HepG2 (cell line): ENCODE data around the gene TJP1. TPM values are rescaled to one million over a fixed set of nuclear protein-coding genes. Genes with fewer than 3 reads are reported as not detected.

Source experiments
- ATAC-seq: fragments of 200-7000 bp; cut with Tn5 transposase; 3 replicates; pipeline ENCODE4 v1.9.1; 2020; ENCODE audit warnings: mild to moderate bottlenecking, moderate library complexity
- BruUV-seq: library from RNA; stranded (reverse); fragments of 400-500 nt; replicated peaks from 2 replicates; lab custom pipeline; 2021; lab: Mats Ljungman, UMichigan
- CTCF ChIA-PET: fragments of 300-600 bp; formaldehyde crosslinking; extraction: SDS; loops from one replicate; lab custom pipeline; 2021; ENCODE audit warnings: low total read pairs, inconsistent platforms, low intra/inter-chr PET ratio; lab: Yijun Ruan, JAX
- POLR2A ChIA-PET: fragments of 350-600 bp; sonication (Branson Sonifier 250); formaldehyde crosslinking; loops from one replicate; lab custom pipeline; 2020; ENCODE audit warnings: antibody characterized with exemption, inconsistent platforms; lab: Yijun Ruan, JAX
- DNase-seq: peaks from one replicate; pipeline ENCODE4 v3.0.0-alpha.2; 2015; ENCODE audit warnings: low spot score
- FAIRE-seq: peaks from 3 replicates; lab custom pipeline; 2011; peaks lifted over from hg19 to GRCh38; lab: Jason Lieb, UNC
- H2AFZ ChIP-seq: one replicate; pipeline ENCODE4 v1.6.1; 2011; ENCODE audit warnings: low read length, inconsistent platforms
- H3K27ac ChIP-seq: fragments of 300-600 bp; 3 replicates; pipeline ENCODE4 v1.8.0; 2011; ENCODE audit warnings: mixed run types, mild to moderate bottlenecking, mixed read lengths, low read length, inconsistent platforms; ENCODE audit not compliant: insufficient read depth; ENCODE audit errors: extremely low read length
- H3K27me3 ChIP-seq, 2 experiments: fragments of 200-600 bp in 1 of 2; 2 replicates in 1 of 2; 3 replicates in 1 of 2; pipeline versions ENCODE4 v1.6.0 to v1.8.0; 2011; ENCODE audit warnings: low read length in 2 of 2, mild to moderate bottlenecking in 2 of 2, moderate library complexity in 2 of 2, inconsistent platforms in 1 of 2; ENCODE audit not compliant: insufficient read depth in 2 of 2, control insufficient read depth in 1 of 2
- H3K36me3 ChIP-seq, 2 experiments: fragments of 200-600 bp in 1 of 2; replicated peaks in 1 of 2; 2 replicates in 1 of 2; 3 replicates in 1 of 2; pipeline versions ENCODE4 v1.5.1 to v1.8.0; 2011; ENCODE audit warnings: low read length in 2 of 2, inconsistent platforms in 1 of 2; ENCODE audit not compliant: insufficient read depth in 2 of 2, control insufficient read depth in 1 of 2
- H3K4me1 ChIP-seq: 2 replicates; pipeline ENCODE4 v1.5.1; 2012; ENCODE audit warnings: low read length, inconsistent platforms; ENCODE audit not compliant: insufficient read depth
- H3K4me2 ChIP-seq: 2 replicates; pipeline ENCODE4 v1.6.0; 2011; ENCODE audit warnings: low read depth, low read length, inconsistent platforms
- H3K4me3 ChIP-seq, 3 experiments: fragments of 200-600 bp in 1 of 3; sonication (generic), shearing (Covaris generic) in 1 of 3; replicated peaks in 1 of 3; 2 replicates each; pipeline ENCODE4 v1.5.1; 2011 to 2016; ENCODE audit warnings: low read length in 3 of 3, inconsistent platforms in 2 of 3, low read depth in 2 of 3, mild to moderate bottlenecking in 2 of 3, control low read depth in 1 of 3, mixed read lengths in 1 of 3; ENCODE audit not compliant: insufficient read depth in 1 of 3
- H3K79me2 ChIP-seq: one replicate; pipeline ENCODE4 v1.6.1; 2011; ENCODE audit warnings: low read length, inconsistent platforms; ENCODE audit not compliant: insufficient read depth
- H3K9ac ChIP-seq: 2 replicates; pipeline ENCODE4 v1.6.0; 2011; ENCODE audit warnings: mild to moderate bottlenecking, low read depth, low read length, inconsistent platforms; ENCODE audit not compliant: insufficient read depth
- H3K9me3 ChIP-seq: 2 replicates; pipeline ENCODE4 v1.5.1; 2012; ENCODE audit warnings: mild to moderate bottlenecking, low read length
- H4K20me1 ChIP-seq: 2 replicates; pipeline ENCODE4 v1.6.0; 2011; ENCODE audit warnings: inconsistent platforms, mild to moderate bottlenecking, low read length, moderate library complexity; ENCODE audit not compliant: insufficient read depth
- CHCHD3 ChIP-seq: sonication (generic); formaldehyde crosslinking; IDR thresholded peaks from 2 replicates; pipeline ENCODE4 v1.8.0; 2022; ENCODE audit warnings: mild to moderate bottlenecking, missing genetic modification reagents, moderate library complexity
- GABPA ChIP-seq, 2 experiments: IDR thresholded peaks; 2 replicates each; pipeline ENCODE4 v1.6.1; 2011 to 2016; ENCODE audit warnings: low read depth in 2 of 2, low read length in 1 of 2, missing biosample characterization in 1 of 2, missing genetic modification characterization in 1 of 2
- POLR2G ChIP-seq: fragments of 200-400 bp; formaldehyde crosslinking; IDR thresholded peaks from 2 replicates; pipeline ENCODE4 v1.6.1; 2018; ENCODE audit warnings: mild to moderate bottlenecking, low read depth, low read length, moderate library complexity
- REPIN1 ChIP-seq: sonication (generic); formaldehyde crosslinking; IDR thresholded peaks from 2 replicates; pipeline ENCODE4 v1.8.0; 2022; ENCODE audit warnings: missing genetic modification reagents, low read depth, mild to moderate bottlenecking, borderline replicate concordance
- SNAPC2 ChIP-seq: sonication (generic); formaldehyde crosslinking; IDR thresholded peaks from 2 replicates; pipeline ENCODE4 v1.8.1; 2022; ENCODE audit warnings: mild to moderate bottlenecking, missing genetic modification reagents
- SNRNP70 ChIP-seq: fragments of 200-400 bp; formaldehyde crosslinking; IDR thresholded peaks from 2 replicates; pipeline ENCODE4 v1.6.1; 2017; ENCODE audit warnings: mild to moderate bottlenecking, low read depth, low read length, moderate library complexity
- TMF1 ChIP-seq: sonication (generic); formaldehyde crosslinking; IDR thresholded peaks from 2 replicates; pipeline ENCODE4 v1.8.1; 2022; ENCODE audit warnings: low read depth, missing genetic modification reagents
- TOE1 ChIP-seq: sonication (generic); formaldehyde crosslinking; IDR thresholded peaks from 2 replicates; pipeline ENCODE4 v1.4.0; 2020; ENCODE audit warnings: mild to moderate bottlenecking, missing genetic modification reagents
- ZFP41 ChIP-seq: sonication (generic); formaldehyde crosslinking; IDR thresholded peaks from 2 replicates; pipeline ENCODE4 v1.4.0; 2020; ENCODE audit warnings: mild to moderate bottlenecking, missing genetic modification reagents, borderline replicate concordance
- ZKSCAN1 ChIP-seq: fragments of 150-350 bp; IDR thresholded peaks from 2 replicates; pipeline ENCODE4 v1.6.1; 2014; ENCODE audit warnings: low read length
- ZNF12 ChIP-seq: sonication (generic); formaldehyde crosslinking; IDR thresholded peaks from 2 replicates; pipeline ENCODE4 v1.5.0; 2020; ENCODE audit warnings: missing genetic modification reagents
- ZNF235 ChIP-seq: sonication (generic); formaldehyde crosslinking; IDR thresholded peaks from 2 replicates; pipeline ENCODE4 v1.8.1; 2023; ENCODE audit warnings: mild to moderate bottlenecking, missing genetic modification reagents, borderline replicate concordance
- ZNF335 ChIP-seq: sonication (generic); formaldehyde crosslinking; IDR thresholded peaks from 2 replicates; pipeline ENCODE4 v1.4.0; 2020; ENCODE audit warnings: missing genetic modification reagents
- WGBS: methylation state at CpG from one replicate; pipeline ENCODE4 v1.1.6; 2017; ENCODE audit warnings: low lambda C conversion rate; 5-methylcytosine and 5-hydroxymethylcytosine counted together
- in situ Hi-C: cut with HindIII; loops from 2 replicates; pipeline ENCODE4 v1.10.0; 2017; ENCODE audit warnings: low pct_unique_long_range_greater_than_20kb; ENCODE audit not compliant: extremely low pct_ligation_motif_present
- intact Hi-C: fragments of 100-400 bp; cut with micrococcal nuclease; formaldehyde crosslinking; loops from one replicate; pipeline ENCODE4 v1.10.0; 2022; ENCODE audit not compliant: unreplicated experiment
- polyA plus RNA-seq, 8 experiments: library from polyadenylated mRNA; depleted of rRNA in 3 of 8; stranded (reverse) in 7 of 8; unstranded in 1 of 8; fragments of >200 nt; fragmentation: Illumina TruSeq in 4 of 8; extraction: Trizol in 4 of 8; gene quantifications; 2 replicates each; pipeline versions ENCODE4 v1.2.1 to v1.2.3, GENCODE V29; 2011 to 2016; ENCODE audit warnings: low read depth in 4 of 8, missing spikeins in 1 of 8, mixed read lengths in 1 of 8; ENCODE audit not compliant: insufficient read depth in 1 of 8
- total RNA-seq, 5 experiments: library from RNA; depleted of rRNA; stranded (reverse); fragments of >200 nt; fragmentation: Illumina TruSeq; extraction: Trizol; gene quantifications; 2 replicates each; pipeline ENCODE4 v1.2.3, GENCODE V29; 2016; ENCODE audit warnings: low read depth in 1 of 5

Gene TJP1
- total and polyA plus RNA-seq, 2 of the 13 experiments (the other 11 are each of a cell fraction or from before 2014, with no cell fraction given), result 25.9 to 27.1 TPM

- TF ChIP-seq ZFP41 (CRISPR knock-in tag) (no peak), ZNF12 (CRISPR knock-in tag) (no peak), CHCHD3 (CRISPR knock-in tag) (no peak)
- BruUV-seq, result no TSS peak
- Histone ChIP-seq H3K4me2 (no peak overlapping the region), H3K9ac (no peak overlapping the region), H3K9me3 (no peaks in the 10 kb centered on the region), H2AFZ (no peak overlapping the region), H3K27ac (no peak overlapping the region), H3K36me3 (peaks cover 4 to 18% of the 10 kb centered on the region in 2 experiments; a peak in 4 of 5 replicates), H3K4me1 (peaks cover 26% of the 10 kb centered on the region), H3K79me2 (peaks cover 26% of the 10 kb centered on the region), H3K27me3 (no peaks in the 10 kb centered on the region), H3K4me3 (no peak overlapping the region), H4K20me1 (peaks cover 7% of the 10 kb centered on the region; the same call in 1 of the 2 replicates)
- ATAC-seq, result no peak
- no peak for FAIRE-seq
- POLR2A ChIA-PET, result no interaction called here
- in situ Hi-C loops, result no loop called here
- no peak for DNase-seq
- 97% methylated on average over 4 of the region's 4 CpGs for WGBS
- intact Hi-C loops, result no loop called here
- CTCF ChIA-PET, result no interaction called here
Observed at GRCh38 chr15:29773000-29773399, 49.3 kb downstream of the TJP1 start.

GRCh38 chr15:29770796-29771195 is 51.5 kb downstream of the TJP1 start:
- no peak for ATAC-seq
- TF ChIP-seq ZKSCAN1 (no peak), REPIN1 (CRISPR knock-in tag) (no peak), GABPA (IDR thresholded peaks at IDR 0.05; ENCODE audit: low read depth, low read length) (no peak), GABPA (CRISPR knock-in tag; IDR thresholded peaks at IDR 0.05; ENCODE audit: low read depth) (no peak), SNRNP70 (no peak), TOE1 (CRISPR knock-in tag) (no peak), TMF1 (no peak), ZNF235 (CRISPR knock-in tag) (no peak), ZNF335 (CRISPR knock-in tag) (no peak), SNAPC2 (no peak), POLR2G (no peak)
- TF ChIP-seq, all 625 proteins: peak for 0
- in situ Hi-C loops, result no loop called here
- intact Hi-C loops, result no loop called here
- BruUV-seq, result no TSS peak
- Histone ChIP-seq H3K4me2 (no peak overlapping the region), H2AFZ (no peak overlapping the region), H3K27me3 (no peaks in the 10 kb centered on the region), H4K20me1 (no peaks in the 10 kb centered on the region), H3K27ac (no peak overlapping the region), H3K4me1 (peaks cover 9% of the 10 kb centered on the region; the same call in 1 of the 2 replicates), H3K9ac (no peak overlapping the region), H3K4me3 (no peak overlapping the region), H3K36me3 (peaks cover 6 to 38% of the 10 kb centered on the region in 2 experiments; a peak in 4 of 5 replicates), H3K79me2 (peaks cover 11% of the 10 kb centered on the region), H3K9me3 (no peaks in the 10 kb centered on the region)
- POLR2A ChIA-PET, result no interaction called here
- DNase-seq (no peak), FAIRE-seq (no peak)
- WGBS, result 96% methylated on average over 2 of the region's 2 CpGs
- CTCF ChIA-PET, result no interaction called here
